ENCODE data around the gene CDCA5. TPM values are rescaled to one million over a fixed set of nuclear protein-coding genes. Genes with fewer than 3 reads are reported as not detected.

Gene CDCA5
- total and polyA plus RNA-seq, 2 donors from 2014 or later = 0.43 to 1.4 TPM

GRCh38 chr11:65132238-65132987, 48.6 kb upstream of the CDCA5 start:
- Histone ChIP-seq H3K9ac (ENCODE audit: low read length in 3 of 3) (peak overlapping the region in 1 of 3 donors; percentile 99), H3K9me3 (ENCODE audit: control insufficient read depth in 2 of 3, insufficient read depth in 1 of 3, low read length in 3 of 3) (no peaks in the 10 kb centered on the region), H3K36me3 (ENCODE audit: control insufficient read depth in 2 of 3, insufficient read depth in 3 of 3, low read length in 3 of 3) (peaks cover 5 to 46% (median 18%) of the 10 kb centered on the region in 3 donors), H3K4me3 (ENCODE audit: low read length in 3 of 3) (no peak overlapping the region), H3K27me3 (ENCODE audit: control insufficient read depth, insufficient read depth, low read length) (no peaks in the 10 kb centered on the region), H3K4me1 (ENCODE audit: control insufficient read depth in 2 of 3, insufficient read depth in 2 of 3, low read depth in 1 of 3, low read length in 3 of 3) (peaks cover 3 to 22% (median 15%) of the 10 kb centered on the region in 3 donors), H3K27ac (ENCODE audit: low read depth in 2 of 2, low read length in 2 of 2) (no peak overlapping the region)
- no peak for TF ChIP-seq CTCF (IDR thresholded peaks at IDR 0.05; ENCODE audit: borderline replicate concordance, extremely low read depth, insufficient read depth)
- intact Hi-C loops (cut with DNase I) = no loop called here
- peak in 2 of 5 donors; percentile 4 to 73 for DNase-seq
- FAIRE-seq = no peak

- Histone ChIP-seq H3K27ac (ENCODE audit: low read depth in 2 of 2, low read length in 2 of 2) (no peak overlapping the region), H3K4me3 (ENCODE audit: low read length in 3 of 3) (no peak overlapping the region)
- TF ChIP-seq CTCF (IDR thresholded peaks at IDR 0.05; ENCODE audit: borderline replicate concordance, extremely low read depth, insufficient read depth) = no peak
Observed at GRCh38 chr11:65131895-65132237, 48.0 kb upstream of the CDCA5 start.

GRCh38 chr11:65131417-65131776, 47.6 kb upstream of the CDCA5 start:
- no peak for TF ChIP-seq CTCF (IDR thresholded peaks at IDR 0.05; ENCODE audit: borderline replicate concordance, extremely low read depth, insufficient read depth)
- no peaks in the 10 kb centered on the region for H3K9me3 ChIP-seq (ENCODE audit: control insufficient read depth in 2 of 3, insufficient read depth in 1 of 3, low read length in 3 of 3)
- FAIRE-seq (no peak), DNase-seq (no peak)
- intact Hi-C loops (cut with DNase I) = no loop called here
- no peak overlapping the region for H3K9ac ChIP-seq (ENCODE audit: low read length in 3 of 3)
- peaks cover 3 to 22% (median 15%) of the 10 kb centered on the region in 3 donors for H3K4me1 ChIP-seq (ENCODE audit: control insufficient read depth in 2 of 3, insufficient read depth in 2 of 3, low read depth in 1 of 3, low read length in 3 of 3)
- H3K4me3 ChIP-seq (ENCODE audit: low read length in 3 of 3) = no peak overlapping the region
- H3K27ac ChIP-seq (ENCODE audit: low read depth in 2 of 2, low read length in 2 of 2) = no peak overlapping the region
- peaks cover 5 to 57% (median 22%) of the 10 kb centered on the region in 3 donors for H3K36me3 ChIP-seq (ENCODE audit: control insufficient read depth in 2 of 3, insufficient read depth in 3 of 3, low read length in 3 of 3)
- H3K27me3 ChIP-seq (ENCODE audit: control insufficient read depth, insufficient read depth, low read length) = no peaks in the 10 kb centered on the region

More at GRCh38 chr11:65131895-65132237, 48.0 kb upstream of the CDCA5 start:
- DNase-seq (peak in 1 of 5 donors; percentile 6), FAIRE-seq (no peak)
- H3K27me3 ChIP-seq (ENCODE audit: control insufficient read depth, insufficient read depth, low read length) = no peaks in the 10 kb centered on the region
- H3K9ac ChIP-seq (ENCODE audit: low read length in 3 of 3) = no peak overlapping the region
- no peaks in the 10 kb centered on the region for H3K9me3 ChIP-seq (ENCODE audit: control insufficient read depth in 2 of 3, insufficient read depth in 1 of 3, low read length in 3 of 3)
- H3K4me1 ChIP-seq (ENCODE audit: control insufficient read depth in 2 of 3, insufficient read depth in 2 of 3, low read depth in 1 of 3, low read length in 3 of 3) = peaks cover 3 to 22% (median 15%) of the 10 kb centered on the region in 3 donors
- intact Hi-C loops (cut with DNase I) = no loop called here
- H3K36me3 ChIP-seq (ENCODE audit: control insufficient read depth in 2 of 3, insufficient read depth in 3 of 3, low read length in 3 of 3) = peaks cover 5 to 52% (median 18%) of the 10 kb centered on the region in 3 donors
